Muscle of leg (tissue), 11 donors: ENCODE data around the gene NCOA3. TPM values are rescaled to one million over a fixed set of nuclear protein-coding genes. Genes with fewer than 3 reads are reported as not detected.
"Not testable (repeated sequence)": the region's sequence is repeated elsewhere in the genome, so short reads cannot be mapped to it uniquely, and the experiment has no call there.

Source experiments
- DNase-seq: peaks from one replicate; pipeline ENCODE4 v3.0.0; 2013
- H3K27ac ChIP-seq: one replicate; pipeline ENCODE4 v1.5.1; 2013; ENCODE audit warnings: mild to moderate bottlenecking, low read length, control low read depth
- H3K27me3 ChIP-seq: one replicate; pipeline ENCODE4 v1.6.1; 2013; ENCODE audit warnings: low read length; ENCODE audit not compliant: control insufficient read depth, insufficient read depth
- H3K36me3 ChIP-seq: one replicate; pipeline ENCODE4 v1.6.1; 2013; ENCODE audit warnings: low read length; ENCODE audit not compliant: control insufficient read depth, insufficient read depth
- H3K4me1 ChIP-seq: one replicate; pipeline ENCODE4 v1.6.1; 2013; ENCODE audit warnings: low read length; ENCODE audit not compliant: control insufficient read depth, insufficient read depth
- H3K4me3 ChIP-seq: one replicate; pipeline ENCODE4 v1.5.1; 2013; ENCODE audit warnings: low read length, control low read depth
- H3K9me3 ChIP-seq: replicated peaks from 2 replicates; pipeline ENCODE4 v1.6.1; 2013; ENCODE audit warnings: low read depth, low read length; ENCODE audit not compliant: control insufficient read depth
- WGBS: methylation state at CpG from one replicate; pipeline ENCODE4 v1.1.5; 2013; ENCODE audit warnings: missing lambda C conversion rate; ENCODE audit not compliant: insufficient coverage; 5-methylcytosine and 5-hydroxymethylcytosine counted together
- polyA plus RNA-seq, 8 donors: library from polyadenylated mRNA; unstranded; fragments of 120-200 nt; gene quantifications; one replicate each; pipeline versions ENCODE4 v1.2.1 to v1.2.3, GENCODE V29; 2013; ENCODE audit warnings: inconsistent platforms in 1 of 8, low replicate concordance in 1 of 8; ENCODE audit not compliant: insufficient read length in 8 of 8, insufficient read depth in 1 of 8
- total RNA-seq: library from RNA; stranded (reverse); fragments of 120-200 nt; gene quantifications from one replicate; pipeline ENCODE4 v1.2.4, GENCODE V29; 2013

NCOA3 gene
- total and polyA plus RNA-seq, 9 donors = 11.0 to 19.1 (median 14.2) TPM

DNA sequence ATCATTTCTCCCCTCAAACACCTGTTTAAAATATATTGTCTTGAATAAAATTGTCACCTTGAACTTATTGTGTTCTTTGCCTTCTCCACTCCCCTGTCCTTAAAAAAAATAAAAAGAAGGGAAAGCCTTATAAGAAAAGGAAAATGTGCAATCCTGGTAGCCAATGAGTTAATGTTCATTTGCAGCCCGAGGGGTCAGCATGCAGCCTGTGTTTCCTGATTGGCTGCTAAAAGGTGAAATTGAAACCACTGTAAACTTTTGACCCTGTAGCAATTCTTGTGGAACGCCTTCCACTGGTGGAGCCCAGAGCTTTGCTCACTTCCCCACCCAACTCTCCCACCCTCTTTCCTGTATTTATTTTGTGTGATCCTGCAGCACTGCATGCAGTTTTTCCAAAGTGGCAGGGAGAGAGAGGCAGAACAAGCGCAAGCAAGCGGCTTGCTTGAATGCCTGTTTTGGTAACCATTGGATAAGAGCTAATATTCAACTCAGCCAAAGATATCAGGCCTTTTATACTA is 74.9 kb downstream of the NCOA3 start:
- peak; percentile 99 for DNase-seq
- peak overlapping the region; percentile 16 for H3K4me3 ChIP-seq
- peaks cover 10% of the 10 kb centered on the region for H3K4me1 ChIP-seq
- 0% methylated on average over 1 of the region's 4 CpGs for WGBS
- H3K27me3 ChIP-seq = no peaks in the 10 kb centered on the region
- peaks cover 6% of the 10 kb centered on the region for H3K9me3 ChIP-seq
- peak overlapping the region; percentile 89 for H3K27ac ChIP-seq
- no peaks in the 10 kb centered on the region for H3K36me3 ChIP-seq

DNA sequence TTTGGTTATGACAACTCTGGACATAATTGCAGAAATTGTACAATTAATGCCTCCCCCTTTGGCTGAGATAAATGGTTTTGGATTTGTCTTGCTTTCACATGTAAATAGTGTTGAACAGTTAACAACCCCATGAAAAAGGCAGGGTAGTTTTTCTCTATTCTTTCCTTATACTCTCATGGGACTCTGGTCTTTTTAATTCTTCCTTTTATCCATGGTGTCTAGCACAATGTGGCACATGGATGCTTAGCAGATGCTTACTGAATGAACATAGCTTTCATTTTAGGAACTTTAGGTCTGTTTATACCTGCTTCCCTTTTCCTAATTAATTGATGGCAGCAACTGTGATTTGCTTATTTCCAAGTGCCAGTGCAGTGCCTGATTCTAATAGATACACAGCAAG is 75.6 kb downstream of the NCOA3 start:
- no peaks in the 10 kb centered on the region for H3K27me3 ChIP-seq
- no peak for DNase-seq
- peak overlapping the region; percentile 89 for H3K27ac ChIP-seq
- H3K4me3 ChIP-seq = no peak overlapping the region
- H3K4me1 ChIP-seq = peaks cover 10% of the 10 kb centered on the region
- no peaks in the 10 kb centered on the region for H3K9me3 ChIP-seq
- H3K36me3 ChIP-seq = no peaks in the 10 kb centered on the region

DNA sequence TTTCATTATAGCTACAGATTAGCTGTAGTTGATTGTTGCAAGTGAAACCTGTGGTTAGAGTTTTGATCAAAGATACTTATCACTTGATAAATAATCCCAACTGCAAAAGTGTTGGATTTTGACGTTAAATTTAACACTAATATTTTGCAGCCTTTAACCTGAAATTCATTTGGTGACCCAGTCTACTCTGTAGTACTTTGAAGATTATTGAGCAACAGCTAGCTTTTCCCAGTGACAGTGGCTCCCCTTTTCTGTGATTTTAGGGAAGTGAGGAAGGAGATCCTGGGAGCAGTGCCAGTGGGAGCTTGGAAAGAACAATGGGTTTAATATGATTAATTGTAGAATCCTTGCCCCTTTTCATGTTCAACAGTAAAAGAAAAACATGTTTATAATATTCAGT is 76.9 kb downstream of the NCOA3 start:
- H3K27ac ChIP-seq = no peak overlapping the region
- H3K4me1 ChIP-seq = peaks cover 10% of the 10 kb centered on the region
- peak; percentile 35 for DNase-seq
- no peaks in the 10 kb centered on the region for H3K9me3 ChIP-seq
- no peak overlapping the region for H3K4me3 ChIP-seq
- no peaks in the 10 kb centered on the region for H3K27me3 ChIP-seq
- no CpG with 5 or more reads among the region's 1 CpG for WGBS
- H3K36me3 ChIP-seq = no peaks in the 10 kb centered on the region

DNA sequence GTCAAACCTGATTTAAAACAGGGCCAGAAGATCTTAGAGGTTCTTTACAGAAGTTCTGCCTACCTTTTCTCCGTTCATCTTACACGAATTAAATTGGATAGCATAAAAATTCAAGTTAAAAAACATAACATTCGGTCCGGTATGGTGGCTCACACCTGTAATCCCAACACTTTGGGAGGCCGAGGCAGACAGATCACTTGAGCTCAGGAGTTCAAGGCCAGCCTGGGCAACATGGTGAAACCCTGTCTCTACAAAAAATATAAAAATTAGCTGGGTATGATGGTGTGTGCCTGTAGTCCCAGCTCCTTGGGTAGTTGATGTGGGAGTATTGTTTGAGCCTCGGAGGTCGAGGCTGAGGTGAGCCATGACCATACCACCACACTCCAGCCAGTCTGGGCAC is 79.0 kb downstream of the NCOA3 start:
- not testable (repeated sequence) for H3K27me3 ChIP-seq, DNase-seq, H3K27ac ChIP-seq, H3K36me3 ChIP-seq, H3K9me3 ChIP-seq, H3K4me1 ChIP-seq, H3K4me3 ChIP-seq
- WGBS = 60% methylated on average over 1 of the region's 7 CpGs

DNA sequence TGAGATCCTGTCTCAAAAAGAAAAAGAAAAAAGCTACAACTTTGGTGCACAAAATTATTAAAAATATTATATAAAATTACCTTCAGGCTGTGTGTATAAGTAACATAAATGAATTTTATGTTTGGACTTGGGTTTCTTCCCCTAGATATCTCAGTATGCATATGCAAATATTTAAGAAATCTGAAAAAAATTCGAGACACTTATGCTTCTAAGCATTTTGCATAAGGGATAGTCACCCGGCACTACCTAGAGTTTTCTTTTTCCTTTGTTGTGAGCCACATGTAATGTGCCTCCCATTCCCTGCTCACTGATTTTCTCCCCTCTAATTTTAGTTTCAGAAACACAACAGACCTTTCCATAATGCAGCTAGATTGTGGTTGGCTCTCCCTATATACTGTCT is 79.4 kb downstream of the NCOA3 start:
- Histone ChIP-seq H3K4me3 (no peak overlapping the region), H3K4me1 (peaks cover 7% of the 10 kb centered on the region), H3K27ac (no peak overlapping the region), H3K9me3 (no peaks in the 10 kb centered on the region), H3K36me3 (no peaks in the 10 kb centered on the region), H3K27me3 (no peaks in the 10 kb centered on the region)
- no CpG with 5 or more reads among the region's 2 CpGs for WGBS
- DNase-seq = no peak

DNA sequence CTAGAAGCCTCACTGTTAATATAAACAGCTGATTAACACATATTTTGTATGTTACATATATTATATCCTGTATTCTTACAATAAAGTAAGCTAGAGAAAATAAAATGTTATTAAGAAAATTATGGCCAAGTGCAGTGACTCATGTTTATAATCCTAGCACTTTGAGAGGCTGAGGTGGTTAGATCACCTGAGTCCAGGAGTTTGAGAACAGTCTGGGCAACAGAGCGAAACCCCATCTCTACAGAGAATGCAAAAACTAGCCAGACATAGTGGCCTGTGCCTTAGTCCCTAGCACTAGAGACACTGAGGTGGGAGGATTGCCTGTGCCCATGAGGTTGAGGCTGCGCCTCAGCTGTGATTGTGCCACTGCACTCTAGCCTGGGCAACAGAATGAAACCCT is 81.9 kb downstream of the NCOA3 start:
- H3K4me3 ChIP-seq = no peak overlapping the region
- H3K27ac ChIP-seq = no peak overlapping the region
- no peaks in the 10 kb centered on the region for H3K27me3 ChIP-seq
- H3K9me3 ChIP-seq = no peaks in the 10 kb centered on the region
- no peaks in the 10 kb centered on the region for H3K4me1 ChIP-seq
- no peak for DNase-seq
- H3K36me3 ChIP-seq = no peaks in the 10 kb centered on the region
- no CpG with 5 or more reads among the region's 2 CpGs for WGBS

DNA sequence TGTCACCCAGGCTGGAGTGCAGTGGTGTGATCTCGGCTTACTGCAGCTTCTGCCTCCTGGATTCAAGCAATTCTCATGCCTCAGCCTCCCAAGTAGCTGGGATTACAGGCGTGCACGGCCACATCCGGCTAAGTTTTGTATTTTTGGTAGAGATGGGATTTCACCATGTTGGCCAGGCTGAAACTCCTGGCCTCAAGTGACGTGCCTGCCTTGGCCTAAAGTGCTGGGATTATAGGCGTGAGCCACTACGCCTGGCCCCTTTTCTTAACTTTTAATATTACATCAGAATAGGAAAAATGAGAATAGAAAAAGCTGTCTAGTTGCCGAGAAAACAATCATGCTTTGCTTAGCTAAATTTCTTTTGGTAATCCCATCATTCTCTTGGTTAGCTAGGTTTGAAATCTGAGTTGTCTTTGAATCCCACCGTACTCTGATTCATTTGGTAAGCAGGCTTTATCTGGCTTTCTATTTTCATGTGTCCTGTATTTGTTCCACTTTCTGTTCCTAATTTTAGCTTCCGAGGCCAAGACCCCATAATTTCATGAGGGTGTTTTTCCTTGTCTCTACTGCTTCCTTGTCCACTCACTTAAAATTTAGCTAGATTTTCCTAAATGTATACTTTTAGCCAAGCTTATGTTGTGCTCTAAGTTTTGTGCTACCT is 83.5 kb downstream of the NCOA3 start:
- WGBS = 100% methylated on average over 1 of the region's 10 CpGs
- H3K36me3 ChIP-seq = no peaks in the 10 kb centered on the region
- H3K27ac ChIP-seq = no peak overlapping the region
- no peak for DNase-seq
- H3K27me3 ChIP-seq = no peaks in the 10 kb centered on the region
- no peaks in the 10 kb centered on the region for H3K4me1 ChIP-seq
- H3K9me3 ChIP-seq = no peaks in the 10 kb centered on the region
- no peak overlapping the region for H3K4me3 ChIP-seq

DNA sequence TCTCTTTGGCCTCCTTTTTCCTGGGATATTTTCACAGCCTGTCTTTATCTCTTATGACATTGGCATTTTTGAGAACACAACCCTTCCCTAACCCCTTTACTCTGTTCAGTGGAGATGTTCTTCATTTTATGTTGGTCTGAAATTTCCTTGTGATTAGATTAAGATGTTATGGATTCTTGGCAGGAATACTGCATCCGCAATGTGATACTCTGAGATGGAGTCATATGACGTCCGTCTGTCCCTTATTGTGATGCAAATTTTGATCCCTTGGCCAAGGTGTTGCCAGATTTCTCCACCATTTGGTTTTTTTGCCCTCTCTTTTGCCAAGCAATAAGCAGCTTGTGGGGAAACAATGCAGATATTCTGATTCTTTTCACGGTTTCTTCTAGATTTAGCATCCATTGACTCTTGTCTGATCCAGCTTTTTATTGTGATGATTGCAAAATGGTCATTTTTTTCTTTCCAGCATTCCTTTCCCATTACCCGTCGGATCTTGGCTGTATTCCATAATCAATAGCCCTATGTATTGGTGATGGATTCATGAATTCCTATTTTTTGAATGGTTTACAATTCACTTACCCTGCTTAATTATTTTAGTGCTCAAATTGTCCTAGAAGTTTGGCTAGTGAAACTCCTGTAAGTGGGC is 85.1 kb downstream of the NCOA3 start:
- Histone ChIP-seq H3K4me3 (no peak overlapping the region), H3K36me3 (no peaks in the 10 kb centered on the region), H3K4me1 (no peaks in the 10 kb centered on the region), H3K27ac (no peak overlapping the region), H3K27me3 (no peaks in the 10 kb centered on the region), H3K9me3 (no peaks in the 10 kb centered on the region)
- no CpG with 5 or more reads among the region's 6 CpGs for WGBS
- DNase-seq = peak; percentile 29

DNA sequence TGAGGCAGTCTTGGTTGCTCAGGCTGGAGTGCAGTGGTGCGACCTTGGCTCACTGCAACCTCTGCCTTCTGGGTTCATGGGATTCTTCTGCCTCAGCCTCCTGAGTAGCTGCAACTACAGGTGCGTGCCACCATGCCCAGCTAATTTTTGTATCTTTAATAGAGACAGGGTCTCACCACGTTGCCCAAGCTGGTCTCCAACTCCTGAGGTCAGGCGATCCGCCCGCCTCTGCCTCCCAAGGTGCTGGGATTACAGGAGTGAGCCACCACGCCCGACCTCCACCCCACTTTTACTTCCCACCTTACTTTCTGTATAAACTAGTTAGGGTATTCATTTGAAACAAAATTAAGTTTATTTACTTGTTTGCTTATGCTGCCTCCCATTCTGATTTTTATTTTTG is 86.5 kb downstream of the NCOA3 start:
- Histone ChIP-seq H3K27me3 (no peaks in the 10 kb centered on the region), H3K4me1 (no peaks in the 10 kb centered on the region), H3K9me3 (no peaks in the 10 kb centered on the region), H3K4me3 (no peak overlapping the region), H3K36me3 (no peaks in the 10 kb centered on the region), H3K27ac (no peak overlapping the region)
- DNase-seq = no peak
- WGBS = no CpG with 5 or more reads among the region's 8 CpGs

DNA sequence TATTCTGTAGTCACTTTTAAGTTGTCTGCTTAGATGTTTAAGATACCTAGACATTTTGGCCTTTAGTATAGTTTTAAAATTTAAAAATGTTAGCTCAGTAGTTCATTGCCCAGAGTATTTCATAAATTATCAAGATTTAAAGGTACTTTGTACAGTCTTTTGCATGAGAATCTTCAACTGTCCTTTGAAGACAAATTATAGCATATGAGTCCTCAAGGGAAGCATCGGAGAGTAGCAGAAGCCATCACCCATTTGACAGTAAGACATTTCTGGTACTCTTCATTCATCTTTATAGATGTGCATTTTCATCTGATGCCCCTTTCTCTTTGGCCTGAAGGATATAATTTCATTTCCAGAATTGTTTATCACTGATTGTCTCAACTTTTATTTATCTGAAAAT is 89.5 kb downstream of the NCOA3 start:
- H3K4me1 ChIP-seq = no peaks in the 10 kb centered on the region
- no peak for DNase-seq
- no peaks in the 10 kb centered on the region for H3K36me3 ChIP-seq
- H3K9me3 ChIP-seq = no peaks in the 10 kb centered on the region
- 83% methylated on average over 1 of the region's 1 CpG for WGBS
- H3K27ac ChIP-seq = no peak overlapping the region
- no peaks in the 10 kb centered on the region for H3K27me3 ChIP-seq
- H3K4me3 ChIP-seq = no peak overlapping the region
